H1 (cell line): ENCODE measurements around the gene TFAP2E.

Experiments used
- EZH2 ChIP-seq: fragments of 200-600 bp; sonication (generic); IDR thresholded peaks from 2 replicates; pipeline ENCODE4 v1.7.1; 2012; ENCODE audit warnings: low read depth, mild to moderate bottlenecking, moderate library complexity, low read length, inconsistent platforms; ENCODE audit not compliant: severe bottlenecking
- POLR2A ChIP-seq, 2 experiments: IDR thresholded peaks; 1 replicate in 1 of 2; 2 replicates in 1 of 2; pipeline ENCODE4 v1.6.1; 2011; ENCODE audit warnings: low read depth in 2 of 2, low read length in 2 of 2, mild to moderate bottlenecking in 2 of 2; ENCODE audit errors: control extremely low read depth in 1 of 2
- RFX5 ChIP-seq: IDR thresholded peaks from 2 replicates; pipeline ENCODE4 v1.6.1; 2011; ENCODE audit warnings: low read depth, low read length, improper control_type of control experiment, borderline replicate concordance

- TF ChIP-seq EZH2 (no peak), RFX5 (no peak), POLR2A (IDR thresholded peaks at IDR 0.05; ENCODE audit: control extremely low read depth in 1 of 2, low read depth in 2 of 2, low read length in 2 of 2) (no peak)
Measured at GRCh38 chr1:35561972-35562680, 11.0 kb upstream of the TFAP2E start.
